ENCODE data around the gene OXSM. TPM values are rescaled to one million over a fixed set of nuclear protein-coding genes. Genes with fewer than 3 reads are reported as not detected.

Gene OXSM
- total and polyA plus RNA-seq, 2 experiments from 2014 or later = 1.3 to 2.2 TPM

DNA sequence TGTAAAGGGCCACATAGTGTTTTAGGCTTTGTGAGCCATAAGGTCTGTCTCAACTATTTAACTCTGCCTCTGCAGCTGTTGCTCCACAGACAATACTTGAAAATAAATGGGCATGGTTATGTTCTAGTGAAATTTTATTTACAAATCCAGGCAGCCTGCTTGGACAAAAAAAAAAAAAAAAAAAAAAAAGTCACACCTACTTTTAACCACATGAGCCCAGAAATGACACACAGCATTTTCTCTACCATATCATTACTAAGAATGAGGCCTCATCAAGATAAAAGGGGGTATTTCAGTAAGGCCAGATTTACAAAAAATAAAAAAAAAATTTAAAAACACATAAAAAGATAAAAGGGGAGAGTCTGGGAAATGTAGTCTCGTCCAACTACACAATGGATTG is 4.9 kb upstream of the OXSM start (continued):
- TF ChIP-seq, protein P1, sequence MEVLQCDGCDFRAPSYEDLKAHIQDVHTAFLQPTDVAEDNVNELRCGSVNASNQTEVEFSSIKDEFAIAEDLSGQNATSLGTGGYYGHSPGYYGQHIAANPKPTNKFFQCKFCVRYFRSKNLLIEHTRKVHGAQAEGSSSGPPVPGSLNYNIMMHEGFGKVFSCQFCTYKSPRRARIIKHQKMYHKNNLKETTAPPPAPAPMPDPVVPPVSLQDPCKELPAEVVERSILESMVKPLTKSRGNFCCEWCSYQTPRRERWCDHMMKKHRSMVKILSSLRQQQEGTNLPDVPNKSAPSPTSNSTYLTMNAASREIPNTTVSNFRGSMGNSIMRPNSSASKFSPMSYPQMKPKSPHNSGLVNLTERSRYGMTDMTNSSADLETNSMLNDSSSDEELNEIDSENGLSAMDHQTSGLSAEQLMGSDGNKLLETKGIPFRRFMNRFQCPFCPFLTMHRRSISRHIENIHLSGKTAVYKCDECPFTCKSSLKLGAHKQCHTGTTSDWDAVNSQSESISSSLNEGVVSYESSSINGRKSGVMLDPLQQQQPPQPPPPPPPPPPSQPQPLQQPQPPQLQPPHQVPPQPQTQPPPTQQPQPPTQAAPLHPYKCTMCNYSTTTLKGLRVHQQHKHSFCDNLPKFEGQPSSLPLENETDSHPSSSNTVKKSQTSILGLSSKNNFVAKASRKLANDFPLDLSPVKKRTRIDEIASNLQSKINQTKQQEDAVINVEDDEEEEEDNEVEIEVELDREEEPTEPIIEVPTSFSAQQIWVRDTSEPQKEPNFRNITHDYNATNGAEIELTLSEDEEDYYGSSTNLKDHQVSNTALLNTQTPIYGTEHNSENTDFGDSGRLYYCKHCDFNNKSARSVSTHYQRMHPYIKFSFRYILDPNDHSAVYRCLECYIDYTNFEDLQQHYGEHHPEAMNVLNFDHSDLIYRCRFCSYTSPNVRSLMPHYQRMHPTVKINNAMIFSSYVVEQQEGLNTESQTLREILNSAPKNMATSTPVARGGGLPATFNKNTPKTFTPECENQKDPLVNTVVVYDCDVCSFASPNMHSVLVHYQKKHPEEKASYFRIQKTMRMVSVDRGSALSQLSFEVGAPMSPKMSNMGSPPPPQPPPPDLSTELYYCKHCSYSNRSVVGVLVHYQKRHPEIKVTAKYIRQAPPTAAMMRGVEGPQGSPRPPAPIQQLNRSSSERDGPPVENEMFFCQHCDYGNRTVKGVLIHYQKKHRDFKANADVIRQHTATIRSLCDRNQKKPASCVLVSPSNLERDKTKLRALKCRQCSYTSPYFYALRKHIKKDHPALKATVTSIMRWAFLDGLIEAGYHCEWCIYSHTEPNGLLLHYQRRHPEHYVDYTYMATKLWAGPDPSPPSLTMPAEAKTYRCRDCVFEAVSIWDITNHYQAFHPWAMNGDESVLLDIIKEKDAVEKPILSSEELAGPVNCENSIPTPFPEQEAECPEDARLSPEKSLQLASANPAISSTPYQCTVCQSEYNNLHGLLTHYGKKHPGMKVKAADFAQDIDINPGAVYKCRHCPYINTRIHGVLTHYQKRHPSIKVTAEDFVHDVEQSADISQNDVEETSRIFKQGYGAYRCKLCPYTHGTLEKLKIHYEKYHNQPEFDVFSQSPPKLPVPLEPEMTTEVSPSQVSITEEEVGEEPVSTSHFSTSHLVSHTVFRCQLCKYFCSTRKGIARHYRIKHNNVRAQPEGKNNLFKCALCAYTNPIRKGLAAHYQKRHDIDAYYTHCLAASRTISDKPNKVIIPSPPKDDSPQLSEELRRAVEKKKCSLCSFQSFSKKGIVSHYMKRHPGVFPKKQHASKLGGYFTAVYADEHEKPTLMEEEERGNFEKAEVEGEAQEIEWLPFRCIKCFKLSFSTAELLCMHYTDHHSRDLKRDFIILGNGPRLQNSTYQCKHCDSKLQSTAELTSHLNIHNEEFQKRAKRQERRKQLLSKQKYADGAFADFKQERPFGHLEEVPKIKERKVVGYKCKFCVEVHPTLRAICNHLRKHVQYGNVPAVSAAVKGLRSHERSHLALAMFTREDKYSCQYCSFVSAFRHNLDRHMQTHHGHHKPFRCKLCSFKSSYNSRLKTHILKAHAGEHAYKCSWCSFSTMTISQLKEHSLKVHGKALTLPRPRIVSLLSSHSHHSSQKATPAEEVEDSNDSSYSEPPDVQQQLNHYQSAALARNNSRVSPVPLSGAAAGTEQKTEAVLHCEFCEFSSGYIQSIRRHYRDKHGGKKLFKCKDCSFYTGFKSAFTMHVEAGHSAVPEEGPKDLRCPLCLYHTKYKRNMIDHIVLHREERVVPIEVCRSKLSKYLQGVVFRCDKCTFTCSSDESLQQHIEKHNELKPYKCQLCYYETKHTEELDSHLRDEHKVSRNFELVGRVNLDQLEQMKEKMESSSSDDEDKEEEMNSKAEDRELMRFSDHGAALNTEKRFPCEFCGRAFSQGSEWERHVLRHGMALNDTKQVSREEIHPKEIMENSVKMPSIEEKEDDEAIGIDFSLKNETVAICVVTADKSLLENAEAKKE (CRISPR knock-in tag; IDR thresholded peaks at IDR 0.05) = no peak
- TF ChIP-seq, protein P2, sequence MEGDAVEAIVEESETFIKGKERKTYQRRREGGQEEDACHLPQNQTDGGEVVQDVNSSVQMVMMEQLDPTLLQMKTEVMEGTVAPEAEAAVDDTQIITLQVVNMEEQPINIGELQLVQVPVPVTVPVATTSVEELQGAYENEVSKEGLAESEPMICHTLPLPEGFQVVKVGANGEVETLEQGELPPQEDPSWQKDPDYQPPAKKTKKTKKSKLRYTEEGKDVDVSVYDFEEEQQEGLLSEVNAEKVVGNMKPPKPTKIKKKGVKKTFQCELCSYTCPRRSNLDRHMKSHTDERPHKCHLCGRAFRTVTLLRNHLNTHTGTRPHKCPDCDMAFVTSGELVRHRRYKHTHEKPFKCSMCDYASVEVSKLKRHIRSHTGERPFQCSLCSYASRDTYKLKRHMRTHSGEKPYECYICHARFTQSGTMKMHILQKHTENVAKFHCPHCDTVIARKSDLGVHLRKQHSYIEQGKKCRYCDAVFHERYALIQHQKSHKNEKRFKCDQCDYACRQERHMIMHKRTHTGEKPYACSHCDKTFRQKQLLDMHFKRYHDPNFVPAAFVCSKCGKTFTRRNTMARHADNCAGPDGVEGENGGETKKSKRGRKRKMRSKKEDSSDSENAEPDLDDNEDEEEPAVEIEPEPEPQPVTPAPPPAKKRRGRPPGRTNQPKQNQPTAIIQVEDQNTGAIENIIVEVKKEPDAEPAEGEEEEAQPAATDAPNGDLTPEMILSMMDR (conservative IDR thresholded peaks at IDR 0.05; ENCODE audit: low read depth in 2 of 2) = no peak
- TF ChIP-seq STAT1 (IDR thresholded peaks at IDR 0.05; ENCODE audit: unreplicated experiment) (no peak), ZNF331 (CRISPR knock-in tag; IDR thresholded peaks at IDR 0.05; ENCODE audit: low read depth) (no peak), JUNB (IDR thresholded peaks at IDR 0.05; ENCODE audit: unreplicated experiment) (no peak)

DNA sequence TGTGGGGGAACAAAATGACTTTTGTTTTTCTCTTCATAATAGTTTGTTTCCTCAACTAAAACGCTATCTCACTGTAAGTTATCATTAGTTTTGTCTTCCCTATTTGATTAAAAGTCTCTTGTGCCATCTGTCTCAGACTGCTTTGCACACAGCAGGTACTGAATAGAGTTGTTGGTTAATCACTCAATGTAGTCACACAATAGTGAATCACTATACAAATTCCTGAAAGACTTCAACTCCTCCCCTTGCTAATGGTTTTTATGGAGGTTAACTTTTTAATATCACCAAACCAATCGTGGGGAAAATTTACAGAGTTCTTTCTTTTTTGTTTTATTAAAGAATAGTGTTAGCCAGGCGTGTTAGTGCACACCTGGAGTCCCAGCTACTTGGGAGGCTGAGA is 4.1 kb upstream of the OXSM start:
- H3K27me3 ChIP-seq (ENCODE audit: insufficient read depth) = peaks cover 6% of the 10 kb centered on the region; the same call in 1 of the 2 replicates
- ATAC-seq = no peak
- H3K9me3 Mint-ChIP-seq = peaks cover 4% of the 10 kb centered on the region; the same call in 1 of the 3 replicates
- H3K79me2 ChIP-seq (replicated peaks; ENCODE audit: insufficient read depth) = peaks cover 19% of the 10 kb centered on the region
- 0 out of 2 replicates have a peak, but pooled peaks cover 6% of the 10 kb centered on the region for H4K20me1 ChIP-seq (replicated peaks; ENCODE audit: insufficient read depth)
- H3K4me3 Mint-ChIP-seq = no peak overlapping the region
- no peak overlapping the region for H3K27ac ChIP-seq (ENCODE audit: low read depth)
- H3K4me1 Mint-ChIP-seq = peaks cover 43% of the 10 kb centered on the region
- no peaks in the 10 kb centered on the region for H3K9me2 ChIP-seq (ENCODE audit: insufficient read depth)
- H3K4me3 ChIP-seq = no peak overlapping the region
- no peaks in the 10 kb centered on the region for H3F3A ChIP-seq (replicated peaks; ENCODE audit: low read depth)
- no peak for DNase-seq (ENCODE audit: low spot score)
- H2AFZ ChIP-seq = no peak overlapping the region
- peaks cover 31% of the 10 kb centered on the region for H3K4me1 ChIP-seq (ENCODE audit: insufficient read depth)
- no peak overlapping the region for H3K4me2 ChIP-seq
- H3K36me3 Mint-ChIP-seq (ENCODE audit: low read depth) = no peaks in the 10 kb centered on the region
- no peaks in the 10 kb centered on the region for H3K36me3 ChIP-seq (ENCODE audit: insufficient read depth)
- H3K27ac Mint-ChIP-seq = no peak overlapping the region
- H3K27me3 Mint-ChIP-seq (ENCODE audit: insufficient read depth, low read depth, poor library complexity) = peaks cover 8% of the 10 kb centered on the region
- TF ChIP-seq ZNF331 (CRISPR knock-in tag; IDR thresholded peaks at IDR 0.05; ENCODE audit: low read depth) (no peak), POLR2AphosphoS5 (IDR thresholded peaks at IDR 0.05; ENCODE audit: low read depth) (no peak), CREB1 (CRISPR knock-in tag; IDR thresholded peaks at IDR 0.05; ENCODE audit: low read depth) (no peak), ZNF114 (CRISPR knock-in tag; IDR thresholded peaks at IDR 0.05) (no peak)
- TF ChIP-seq, protein P3, sequence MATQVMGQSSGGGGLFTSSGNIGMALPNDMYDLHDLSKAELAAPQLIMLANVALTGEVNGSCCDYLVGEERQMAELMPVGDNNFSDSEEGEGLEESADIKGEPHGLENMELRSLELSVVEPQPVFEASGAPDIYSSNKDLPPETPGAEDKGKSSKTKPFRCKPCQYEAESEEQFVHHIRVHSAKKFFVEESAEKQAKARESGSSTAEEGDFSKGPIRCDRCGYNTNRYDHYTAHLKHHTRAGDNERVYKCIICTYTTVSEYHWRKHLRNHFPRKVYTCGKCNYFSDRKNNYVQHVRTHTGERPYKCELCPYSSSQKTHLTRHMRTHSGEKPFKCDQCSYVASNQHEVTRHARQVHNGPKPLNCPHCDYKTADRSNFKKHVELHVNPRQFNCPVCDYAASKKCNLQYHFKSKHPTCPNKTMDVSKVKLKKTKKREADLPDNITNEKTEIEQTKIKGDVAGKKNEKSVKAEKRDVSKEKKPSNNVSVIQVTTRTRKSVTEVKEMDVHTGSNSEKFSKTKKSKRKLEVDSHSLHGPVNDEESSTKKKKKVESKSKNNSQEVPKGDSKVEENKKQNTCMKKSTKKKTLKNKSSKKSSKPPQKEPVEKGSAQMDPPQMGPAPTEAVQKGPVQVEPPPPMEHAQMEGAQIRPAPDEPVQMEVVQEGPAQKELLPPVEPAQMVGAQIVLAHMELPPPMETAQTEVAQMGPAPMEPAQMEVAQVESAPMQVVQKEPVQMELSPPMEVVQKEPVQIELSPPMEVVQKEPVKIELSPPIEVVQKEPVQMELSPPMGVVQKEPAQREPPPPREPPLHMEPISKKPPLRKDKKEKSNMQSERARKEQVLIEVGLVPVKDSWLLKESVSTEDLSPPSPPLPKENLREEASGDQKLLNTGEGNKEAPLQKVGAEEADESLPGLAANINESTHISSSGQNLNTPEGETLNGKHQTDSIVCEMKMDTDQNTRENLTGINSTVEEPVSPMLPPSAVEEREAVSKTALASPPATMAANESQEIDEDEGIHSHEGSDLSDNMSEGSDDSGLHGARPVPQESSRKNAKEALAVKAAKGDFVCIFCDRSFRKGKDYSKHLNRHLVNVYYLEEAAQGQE (IDR thresholded peaks at IDR 0.05; ENCODE audit: unreplicated experiment) = no peak
- TF ChIP-seq, protein P4, sequence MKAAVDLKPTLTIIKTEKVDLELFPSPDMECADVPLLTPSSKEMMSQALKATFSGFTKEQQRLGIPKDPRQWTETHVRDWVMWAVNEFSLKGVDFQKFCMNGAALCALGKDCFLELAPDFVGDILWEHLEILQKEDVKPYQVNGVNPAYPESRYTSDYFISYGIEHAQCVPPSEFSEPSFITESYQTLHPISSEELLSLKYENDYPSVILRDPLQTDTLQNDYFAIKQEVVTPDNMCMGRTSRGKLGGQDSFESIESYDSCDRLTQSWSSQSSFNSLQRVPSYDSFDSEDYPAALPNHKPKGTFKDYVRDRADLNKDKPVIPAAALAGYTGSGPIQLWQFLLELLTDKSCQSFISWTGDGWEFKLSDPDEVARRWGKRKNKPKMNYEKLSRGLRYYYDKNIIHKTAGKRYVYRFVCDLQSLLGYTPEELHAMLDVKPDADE (IDR thresholded peaks at IDR 0.05) = no peak
- TF ChIP-seq, protein P2 (conservative IDR thresholded peaks at IDR 0.05; ENCODE audit: low read depth in 2 of 2) = no peak
